Stimulated activated CD8-positive, alpha-beta memory T cell treated with anti-CD3 and anti-CD28 coated beads, Interleukin-7, amount 100 ng/mL, for 1 hour (primary cell): ENCODE results near the gene PHLDB1.

Source experiments
- DNase-seq, 2 donors: peaks; one replicate each; pipeline ENCODE4 v3.0.0-alpha.2; 2020; ENCODE audit warnings: low read depth in 2 of 2

Gene PHLDB1

DNA sequence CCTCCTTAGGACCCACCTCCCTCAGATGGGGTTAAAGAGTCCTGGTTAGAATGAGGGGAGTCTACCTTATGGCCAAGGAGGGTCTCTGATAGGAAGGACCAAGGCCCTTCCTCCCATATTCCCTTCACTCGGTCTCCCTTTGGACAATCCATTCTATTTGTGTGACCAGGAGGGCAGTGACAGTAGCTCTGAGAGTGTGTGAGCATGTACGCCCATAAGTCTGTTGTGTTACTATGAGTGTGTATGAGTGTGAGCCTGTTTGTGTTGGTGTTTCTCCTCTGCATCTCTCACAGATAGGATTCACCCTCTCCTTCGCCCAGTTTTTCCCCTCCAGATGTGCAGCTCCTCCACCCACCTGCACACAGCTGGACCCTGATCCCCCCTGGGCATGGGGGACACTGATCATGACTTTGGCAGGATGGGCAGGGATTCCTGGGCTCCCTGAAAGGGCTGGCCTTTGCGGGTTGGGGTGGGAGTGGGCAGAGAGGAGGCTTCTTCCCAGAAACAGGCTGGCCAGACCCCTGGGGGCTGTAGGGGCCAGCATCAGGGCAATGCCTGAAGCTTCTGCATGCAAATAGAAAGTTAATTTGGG lies 14.5 kb downstream of the PHLDB1 start:
- no peak for DNase-seq

DNA sequence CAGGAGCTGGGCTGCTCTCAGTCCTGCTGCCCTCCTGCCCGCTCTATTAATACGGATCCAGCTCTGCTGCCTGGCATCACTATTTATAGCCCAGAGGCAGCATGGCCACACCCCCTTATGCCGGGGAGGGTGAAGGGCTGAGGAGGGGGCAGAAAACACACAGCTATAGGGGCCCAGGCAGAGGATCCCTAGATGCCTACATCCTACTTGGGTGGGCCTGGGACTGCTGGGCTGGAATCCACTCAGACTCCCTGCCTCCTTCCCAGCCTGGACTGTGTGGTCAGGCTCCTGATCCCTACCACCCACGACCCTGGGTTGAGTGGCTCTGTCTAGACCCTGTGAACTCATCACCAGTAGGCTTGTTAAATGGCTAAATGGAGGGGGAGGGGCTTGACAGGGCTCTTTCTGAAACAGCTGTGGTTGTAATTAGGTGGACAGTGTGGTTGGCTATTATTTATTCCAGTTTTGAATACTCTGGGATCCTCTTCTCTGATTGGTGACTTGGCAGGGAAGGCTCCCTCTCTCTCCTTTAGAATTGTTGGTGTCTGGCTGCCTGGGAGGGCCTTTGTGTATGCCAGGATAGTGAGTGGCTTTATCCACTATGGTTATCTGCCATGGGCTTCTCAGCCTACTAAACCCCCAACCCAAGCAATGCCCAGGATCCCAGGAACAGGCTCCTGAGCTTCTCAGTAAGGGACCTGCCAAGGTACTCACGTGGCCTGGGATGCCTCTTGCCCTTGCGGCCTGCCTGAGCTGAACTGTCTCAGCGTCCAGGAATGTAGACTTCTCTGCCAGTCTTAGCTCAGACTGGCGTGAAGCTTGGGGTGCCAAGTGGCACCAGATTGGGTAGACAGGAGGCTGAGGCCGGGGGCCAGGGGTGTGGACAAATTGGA lies 15.2 kb downstream of the PHLDB1 start:
- DNase-seq = no peak

DNA sequence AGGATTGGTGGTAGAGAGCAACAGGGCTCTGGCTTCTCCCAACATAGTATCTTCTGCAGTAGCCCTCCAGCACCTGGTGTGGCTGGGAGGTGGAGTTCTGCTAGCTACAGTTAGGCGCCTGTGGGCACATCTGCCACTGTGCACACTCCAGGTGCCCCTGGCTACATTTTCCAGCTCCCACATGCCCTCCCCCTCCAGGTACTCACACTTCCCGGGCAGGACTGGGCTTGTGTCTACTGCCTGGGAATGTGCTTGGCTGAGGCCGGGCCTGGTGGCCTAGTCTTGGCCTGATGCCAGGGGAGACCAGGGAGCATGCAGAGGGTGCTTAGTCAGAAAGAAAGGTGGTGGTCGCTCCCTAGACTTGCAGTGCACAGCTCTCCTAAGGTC lies 15.8 kb downstream of the PHLDB1 start:
- no peak for DNase-seq

DNA sequence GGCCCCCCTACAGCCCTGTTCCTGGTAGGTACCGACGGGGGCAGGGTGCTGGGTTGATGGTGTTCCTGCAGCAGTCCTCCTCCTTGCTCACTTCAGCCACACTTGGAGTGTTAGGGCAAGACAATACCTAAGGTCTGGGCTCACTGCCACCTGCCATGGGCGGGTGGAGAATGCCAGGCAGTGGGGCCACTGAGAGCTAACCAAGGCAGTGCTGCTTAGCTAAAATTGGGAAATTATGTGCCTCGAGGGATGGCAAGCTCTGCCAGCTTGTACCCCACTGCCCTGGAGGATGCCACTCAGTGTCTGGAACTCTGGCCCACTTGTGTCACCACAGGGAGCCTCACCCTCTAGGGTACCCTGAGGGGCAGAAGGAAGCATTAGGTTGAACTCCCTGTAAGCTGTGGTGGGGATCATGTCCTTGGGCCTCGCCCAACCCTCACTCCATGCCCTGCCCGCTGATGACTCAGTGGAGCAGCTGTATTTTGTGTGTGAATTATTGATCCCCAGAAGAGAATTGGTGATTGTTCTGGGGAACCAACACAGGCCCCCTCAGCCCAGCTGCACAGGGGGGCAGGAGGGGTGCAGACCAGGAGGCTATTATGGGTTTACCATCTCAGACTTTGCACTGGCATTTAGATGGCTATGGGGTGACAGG lies 17.7 kb downstream of the PHLDB1 start:
- no peak for DNase-seq

DNA sequence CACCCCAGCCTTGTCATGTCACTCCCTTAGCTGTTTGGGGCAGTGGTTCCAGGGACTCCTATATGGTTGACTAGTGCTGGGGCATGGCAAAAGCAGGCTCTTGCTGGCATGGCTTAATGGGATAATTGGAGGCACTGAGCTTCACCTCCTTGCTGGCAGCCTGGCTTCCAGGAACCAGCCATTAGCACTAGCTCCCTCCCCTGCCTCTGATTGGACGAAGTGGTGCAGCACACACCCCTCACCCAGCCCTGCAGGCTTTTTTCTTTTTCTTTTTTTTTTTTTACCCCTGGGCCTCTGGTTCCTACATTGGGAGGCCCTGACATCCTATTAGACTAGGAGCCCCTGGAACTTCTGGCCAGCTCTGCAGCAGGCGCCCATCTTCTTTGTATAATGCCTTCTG lies 18.6 kb downstream of the PHLDB1 start:
- no peak for DNase-seq

DNA sequence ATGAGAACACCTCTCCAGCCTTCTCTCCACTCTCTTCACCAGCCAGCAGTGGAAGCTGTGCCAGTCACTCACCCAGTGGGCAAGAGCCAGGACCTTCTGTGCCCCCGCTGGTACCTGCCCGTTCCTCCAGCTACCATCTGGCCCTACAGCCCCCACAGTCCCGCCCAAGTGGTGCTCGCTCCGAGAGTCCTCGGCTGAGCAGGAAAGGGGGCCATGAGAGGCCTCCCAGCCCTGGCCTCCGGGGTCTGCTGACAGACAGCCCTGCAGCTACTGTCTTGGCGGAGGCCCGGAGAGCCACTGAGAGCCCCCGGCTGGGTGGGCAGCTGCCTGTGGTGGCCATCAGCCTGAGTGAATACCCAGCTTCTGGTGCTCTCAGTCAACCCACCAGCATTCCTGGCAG lies 20.2 kb downstream of the PHLDB1 start:
- DNase-seq = no peak

DNA sequence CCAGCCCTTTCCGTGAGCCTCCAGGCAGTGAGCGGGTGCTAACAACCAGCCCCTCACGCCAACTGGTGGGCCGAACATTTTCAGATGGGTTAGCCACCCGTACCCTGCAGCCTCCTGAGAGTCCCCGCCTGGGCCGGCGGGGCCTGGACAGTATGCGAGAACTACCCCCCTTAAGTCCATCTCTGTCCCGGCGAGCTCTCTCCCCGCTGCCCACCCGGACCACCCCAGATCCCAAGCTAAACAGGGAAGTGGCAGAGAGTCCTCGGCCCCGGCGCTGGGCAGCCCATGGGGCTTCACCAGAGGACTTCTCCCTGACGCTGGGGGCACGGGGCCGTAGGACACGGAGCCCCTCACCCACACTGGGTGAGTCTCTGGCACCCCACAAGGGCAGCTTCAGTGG lies 20.6 kb downstream of the PHLDB1 start:
- no peak for DNase-seq

DNA sequence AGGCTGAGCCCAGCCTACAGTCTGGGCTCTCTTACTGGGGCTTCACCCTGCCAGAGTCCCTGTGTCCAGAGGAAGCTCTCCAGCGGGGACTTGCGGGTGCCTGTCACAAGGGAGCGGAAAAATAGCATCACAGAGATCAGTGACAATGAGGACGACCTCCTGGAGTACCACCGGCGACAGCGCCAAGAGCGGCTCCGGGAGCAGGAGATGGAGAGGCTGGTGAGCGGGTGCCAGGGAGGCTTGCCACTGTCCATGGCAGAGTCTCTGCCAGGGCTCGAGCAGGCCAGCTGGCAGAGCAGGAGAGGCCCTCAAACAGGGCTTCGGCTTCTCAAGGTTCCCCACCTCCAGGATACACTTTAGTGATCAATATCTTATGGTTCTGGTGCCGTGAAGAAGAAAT lies 21.0 kb downstream of the PHLDB1 start:
- DNase-seq = no peak

DNA sequence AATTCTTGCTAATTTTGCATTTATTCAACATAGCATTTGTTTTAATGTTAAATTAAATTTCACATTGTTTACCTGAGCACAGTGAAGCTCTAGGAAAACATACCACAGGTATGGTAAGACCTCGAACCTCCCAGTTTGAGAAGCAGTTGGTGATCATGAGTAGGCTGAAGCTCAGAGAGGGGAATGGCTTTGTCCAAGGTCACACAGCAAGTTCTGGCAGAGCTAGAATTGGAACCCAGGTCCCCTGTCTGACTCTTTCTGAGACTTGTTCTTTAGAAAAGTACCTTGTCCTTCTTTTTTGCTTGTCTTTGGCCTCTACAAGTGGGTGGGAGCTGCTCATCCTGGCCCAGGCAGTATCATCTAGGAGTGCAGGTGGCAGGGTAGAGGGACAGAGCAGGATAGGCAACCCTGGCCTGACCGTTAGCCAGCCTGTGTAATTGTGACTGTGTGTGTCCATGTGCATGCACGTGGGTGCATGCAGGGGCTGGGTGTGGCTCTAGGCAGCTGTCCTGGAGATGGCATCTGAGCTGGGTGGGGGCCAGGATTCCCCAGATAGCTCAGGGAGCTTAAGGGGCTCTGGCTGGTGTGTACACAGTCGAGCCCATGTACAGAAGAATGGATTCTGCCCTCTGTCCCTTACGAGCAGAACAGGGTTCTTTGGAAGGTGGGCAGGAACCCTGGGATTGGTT lies 21.6 kb downstream of the PHLDB1 start:
- DNase-seq = no peak

DNA sequence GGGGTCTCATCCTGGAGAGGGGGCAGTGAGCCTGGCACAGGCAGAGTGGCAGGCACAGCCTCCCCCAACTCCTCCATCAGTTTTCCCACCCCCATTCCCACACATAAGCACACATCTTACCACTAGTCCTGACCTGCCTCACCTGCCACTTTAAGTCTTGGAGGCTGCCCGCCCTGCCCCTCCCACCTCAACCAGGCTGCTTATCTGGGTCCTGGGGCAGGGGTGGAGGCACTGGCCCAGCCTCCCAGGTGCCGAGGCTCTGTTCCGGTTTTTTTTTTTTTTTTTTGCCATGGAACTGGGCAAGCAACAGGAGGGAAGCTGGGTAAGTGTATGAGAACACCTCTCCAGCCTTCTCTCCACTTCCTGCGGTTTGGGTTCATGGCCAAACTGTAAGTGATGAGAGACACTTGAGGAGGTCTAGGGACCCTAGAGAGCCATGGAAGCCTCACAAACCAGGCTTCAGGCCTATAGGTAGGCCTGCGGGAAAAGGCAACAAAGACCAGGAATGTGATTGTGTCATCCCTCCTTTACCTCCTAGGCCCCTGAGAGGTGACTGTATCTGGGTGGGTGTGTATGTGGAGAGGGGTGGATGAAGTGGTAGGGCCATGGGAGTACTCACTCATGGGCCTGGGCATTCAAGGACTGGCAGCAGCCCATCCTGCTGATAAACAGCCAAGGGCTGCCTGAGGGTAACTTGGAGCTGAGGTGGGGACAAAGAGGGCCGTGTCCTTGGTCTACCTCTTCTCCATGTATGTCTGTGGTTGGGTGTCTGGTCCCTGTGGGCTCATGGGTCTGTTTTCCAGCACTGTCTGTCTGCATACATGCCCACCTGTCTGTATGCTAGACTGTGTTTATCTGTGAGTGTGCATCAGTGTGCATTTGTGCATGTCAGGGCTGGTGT lies 22.6 kb downstream of the PHLDB1 start:
- no peak for DNase-seq

DNA sequence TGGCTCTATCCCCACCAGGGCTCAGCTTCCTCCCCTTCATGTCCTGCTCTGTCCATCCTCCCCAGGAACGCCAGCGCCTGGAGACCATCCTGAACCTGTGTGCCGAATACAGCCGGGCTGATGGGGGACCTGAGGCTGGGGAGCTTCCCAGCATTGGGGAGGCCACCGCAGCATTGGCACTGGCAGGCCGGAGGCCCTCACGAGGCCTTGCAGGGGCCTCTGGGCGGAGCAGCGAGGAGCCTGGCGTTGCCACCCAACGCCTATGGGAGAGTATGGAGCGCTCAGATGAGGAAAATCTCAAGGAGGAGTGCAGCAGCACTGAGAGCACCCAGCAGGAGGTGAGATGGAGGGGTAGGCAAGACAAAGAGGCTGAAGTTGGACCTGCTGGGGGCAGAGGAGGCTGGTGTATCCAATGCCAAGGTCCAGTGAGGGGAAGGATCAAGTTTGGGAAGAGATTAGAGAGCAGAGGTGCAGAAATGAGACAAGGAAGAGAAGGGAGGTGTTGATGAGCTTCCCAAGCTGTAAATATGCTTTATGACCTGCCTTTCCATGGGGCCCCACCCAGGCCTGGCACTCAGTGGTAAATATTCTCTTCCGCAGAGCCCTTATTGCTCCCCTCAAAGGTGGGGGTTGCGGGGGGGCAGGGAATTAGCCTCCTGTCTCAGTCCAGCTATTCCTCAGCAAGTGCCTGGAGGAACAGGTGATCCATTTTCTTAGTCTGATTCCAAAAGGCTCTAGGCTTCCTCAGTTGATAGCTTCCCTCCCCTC lies 23.9 kb downstream of the PHLDB1 start:
- DNase-seq = no peak

DNA sequence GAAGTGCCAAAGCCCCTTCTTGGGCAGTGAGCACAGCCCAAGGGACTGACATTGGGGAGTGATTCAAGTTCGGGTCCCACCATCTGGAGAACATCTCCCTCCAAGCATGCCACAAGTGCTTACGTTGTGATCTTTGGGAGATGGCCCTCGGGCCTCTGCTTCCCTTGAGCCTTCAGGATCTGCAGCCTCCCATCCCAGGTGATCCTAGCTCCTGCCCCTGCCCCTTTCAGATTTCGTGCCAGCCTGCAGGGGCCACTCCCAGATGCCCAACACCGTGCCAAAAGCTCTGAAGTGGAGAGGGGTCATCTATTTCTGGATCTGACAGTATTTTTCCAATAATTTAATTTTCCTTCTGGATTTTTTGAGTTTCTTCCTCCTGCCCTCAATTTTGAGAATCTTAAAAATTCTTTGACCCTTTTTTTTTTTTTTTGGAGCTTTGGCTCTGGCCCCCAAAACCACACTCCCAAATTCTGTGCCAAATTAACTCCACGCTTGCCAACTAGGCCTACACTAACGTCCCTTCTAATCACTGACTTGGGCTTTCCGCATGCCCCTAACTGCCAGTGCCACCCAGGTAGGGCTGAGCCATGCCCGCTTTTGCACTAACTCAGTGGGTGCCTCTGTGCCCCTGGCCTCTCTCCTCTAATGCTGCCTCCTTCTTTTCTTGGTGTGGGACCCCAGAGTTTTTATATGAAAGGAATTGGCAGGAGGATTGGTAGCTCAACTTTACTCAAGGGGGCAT lies 25.3 kb downstream of the PHLDB1 start:
- DNase-seq = no peak

DNA sequence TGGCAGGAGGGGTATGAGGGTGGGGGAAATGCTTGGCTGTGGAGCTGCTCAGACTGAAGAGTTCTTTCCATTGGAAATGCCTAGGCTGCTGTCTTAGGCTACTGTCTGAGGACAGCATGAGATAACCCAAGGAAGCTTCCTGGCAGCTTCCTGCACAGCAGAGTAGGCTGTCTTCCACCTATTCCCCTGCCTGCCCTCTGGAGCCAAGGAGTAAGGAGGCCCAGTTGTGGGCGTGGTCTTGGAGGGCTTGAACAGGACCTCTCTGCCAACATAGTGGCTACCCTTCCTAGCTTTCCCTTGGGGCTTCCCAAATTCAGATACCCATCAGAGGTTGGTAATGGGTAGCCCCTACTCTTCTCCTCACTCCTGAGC lies 25.9 kb downstream of the PHLDB1 start:
- no peak for DNase-seq

DNA sequence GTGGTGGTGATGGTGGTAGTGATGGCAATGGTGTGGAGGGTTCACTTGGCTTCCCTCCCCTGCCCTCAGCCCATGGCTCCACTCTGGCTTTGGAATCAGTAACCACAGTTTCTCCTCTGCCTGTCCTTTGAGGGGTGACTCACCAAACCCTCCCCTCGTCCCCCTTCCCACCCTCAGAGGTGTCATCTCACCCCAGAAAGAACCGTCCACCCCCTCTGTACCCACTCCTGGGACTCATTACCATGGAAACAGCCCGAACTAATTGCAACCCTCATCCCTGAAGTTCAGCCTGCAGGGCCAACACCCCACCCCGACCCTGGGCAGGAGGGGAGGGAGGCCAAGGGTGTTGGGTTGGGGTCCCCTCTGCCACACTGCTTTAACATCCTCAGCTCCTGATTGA lies 26.6 kb downstream of the PHLDB1 start:
- DNase-seq = no peak

DNA sequence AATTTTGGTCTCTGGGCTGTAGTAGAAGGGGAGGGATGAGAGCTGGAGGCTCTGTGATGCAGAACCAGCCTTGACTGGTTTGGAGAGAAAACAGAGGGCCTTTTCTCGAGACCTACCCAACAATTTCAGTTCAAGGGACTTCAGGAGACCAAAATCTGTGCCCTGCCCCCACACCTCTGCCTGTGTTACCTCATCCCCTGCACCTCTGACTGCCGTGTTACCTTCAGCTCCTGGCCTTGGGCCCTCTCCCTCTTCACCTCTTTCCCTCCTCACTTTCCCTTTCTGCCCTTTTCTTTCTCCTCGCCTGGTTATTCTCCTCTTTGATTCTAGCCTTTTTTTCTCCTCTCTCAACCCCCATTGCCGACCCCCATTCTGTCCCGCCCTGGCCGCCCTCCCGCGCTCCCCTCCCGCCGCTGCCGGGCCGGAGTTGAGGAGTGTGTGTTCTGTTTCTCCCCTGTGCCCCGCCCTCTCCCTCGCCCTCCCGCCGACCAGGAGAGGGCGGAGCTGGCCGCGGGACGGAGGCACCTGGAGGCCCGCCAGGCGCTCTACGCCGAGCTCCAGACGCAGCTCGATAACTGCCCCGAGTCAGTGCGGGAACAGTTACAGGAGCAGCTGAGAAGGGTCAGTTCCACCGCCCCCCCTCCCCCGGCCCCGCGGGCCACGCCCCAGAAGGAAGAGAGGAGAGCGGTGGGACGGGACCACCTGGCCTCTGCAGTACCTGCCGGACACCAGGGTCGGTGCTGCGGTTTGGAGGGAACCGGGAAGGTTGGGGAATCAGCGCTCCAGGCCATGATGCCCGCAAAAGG lies 27.2 kb downstream of the PHLDB1 start:
- no peak for DNase-seq

DNA sequence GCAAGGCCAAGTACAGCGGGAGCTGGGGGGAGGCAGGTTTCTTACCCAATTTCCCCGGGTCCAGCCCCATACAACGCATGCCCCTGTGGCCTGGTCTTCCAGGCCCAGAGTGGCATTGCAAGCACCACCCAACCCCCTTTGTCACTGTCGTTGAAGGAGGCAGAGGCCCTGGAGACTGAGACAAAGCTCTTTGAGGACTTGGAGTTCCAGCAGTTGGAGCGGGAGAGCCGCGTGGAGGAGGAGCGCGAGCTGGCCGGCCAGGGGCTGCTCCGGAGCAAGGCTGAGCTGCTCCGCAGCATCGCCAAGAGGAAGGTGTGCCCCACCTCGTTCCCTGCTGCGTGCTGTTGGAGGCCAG lies 27.8 kb downstream of the PHLDB1 start:
- DNase-seq = no peak

DNA sequence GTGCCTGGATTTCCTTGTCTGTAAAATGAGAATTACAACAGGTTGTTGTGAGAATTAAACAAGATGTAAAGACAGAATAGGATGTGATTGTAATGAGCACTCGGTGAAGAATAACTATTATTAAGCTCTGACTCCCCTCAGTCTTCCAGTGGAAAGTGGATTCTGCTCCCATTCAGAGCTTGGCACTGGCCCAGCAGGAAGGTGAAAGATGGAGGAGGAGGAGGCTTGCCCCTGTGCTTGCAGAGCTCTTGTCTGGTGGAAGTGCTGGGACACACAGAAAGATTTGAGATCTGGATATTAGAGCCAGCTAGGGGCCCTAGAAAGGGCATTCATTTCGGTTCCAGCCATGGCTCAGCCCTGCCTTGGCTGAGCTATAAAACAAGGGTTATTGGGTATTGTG lies 28.2 kb downstream of the PHLDB1 start:
- DNase-seq = no peak

DNA sequence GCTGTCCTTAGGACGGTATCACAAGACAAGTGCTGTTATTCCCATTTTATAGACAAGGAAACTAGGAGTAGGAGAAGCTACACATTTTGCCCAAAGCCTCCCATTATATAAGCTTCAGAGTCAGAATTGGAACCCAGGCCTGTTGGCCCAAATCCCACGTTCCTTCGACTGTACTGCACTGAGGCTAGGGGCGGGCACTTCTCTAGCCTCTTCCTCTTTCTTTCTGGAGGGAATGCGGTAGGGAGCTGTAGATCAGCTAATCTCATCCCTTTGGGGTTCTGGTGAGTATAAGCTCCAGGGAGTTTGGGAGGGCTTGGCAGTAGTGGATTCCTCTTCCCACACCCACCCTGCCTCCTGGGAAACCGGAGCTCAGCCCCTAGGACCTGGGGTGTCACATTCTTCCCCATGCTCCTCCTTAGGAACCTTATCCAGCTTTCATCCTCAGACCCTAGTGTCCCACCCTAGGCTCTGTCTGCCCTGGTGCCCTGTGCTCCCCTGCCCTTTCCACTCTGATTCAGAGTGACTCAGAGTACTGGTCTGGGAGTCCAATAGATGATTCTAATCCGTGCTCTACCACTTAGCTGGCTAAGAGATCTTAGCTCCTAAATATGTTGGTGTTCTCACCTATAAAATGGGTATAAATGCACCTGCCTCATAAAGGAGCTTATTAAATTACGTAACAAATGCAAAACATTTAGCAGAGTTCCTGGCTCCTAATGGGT lies 29.3 kb downstream of the PHLDB1 start:
- no peak for DNase-seq

DNA sequence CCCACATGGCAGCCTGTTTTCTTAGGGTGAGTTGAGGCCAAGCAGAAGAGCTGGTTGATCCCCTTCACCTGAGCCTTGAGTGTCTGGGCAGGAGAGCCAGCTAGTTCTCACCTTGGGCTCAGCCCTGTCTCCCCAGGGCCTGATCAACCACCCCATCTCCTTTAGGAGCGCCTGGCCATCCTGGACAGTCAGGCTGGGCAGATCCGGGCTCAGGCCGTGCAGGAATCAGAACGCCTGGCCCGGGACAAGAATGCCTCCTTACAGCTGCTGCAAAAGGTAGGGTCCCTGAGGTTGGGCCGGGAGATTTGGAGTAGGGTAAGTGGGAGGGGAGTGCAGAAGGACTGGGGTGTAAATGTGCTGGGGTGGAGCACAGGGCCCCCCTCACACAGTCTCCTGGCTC lies 31.3 kb downstream of the PHLDB1 start:
- DNase-seq = no peak
